NCI-H82 treated with DMSO at 0.1 percent for 48 hours (cell line): ENCODE measurements around the gene CDIP1.

Source experiments
- DNase-seq: peaks from one replicate; lab custom pipeline; 2025; ENCODE audit not compliant: unreplicated experiment; lab: John Stamatoyannopoulos, UW

Gene CDIP1

DNA sequence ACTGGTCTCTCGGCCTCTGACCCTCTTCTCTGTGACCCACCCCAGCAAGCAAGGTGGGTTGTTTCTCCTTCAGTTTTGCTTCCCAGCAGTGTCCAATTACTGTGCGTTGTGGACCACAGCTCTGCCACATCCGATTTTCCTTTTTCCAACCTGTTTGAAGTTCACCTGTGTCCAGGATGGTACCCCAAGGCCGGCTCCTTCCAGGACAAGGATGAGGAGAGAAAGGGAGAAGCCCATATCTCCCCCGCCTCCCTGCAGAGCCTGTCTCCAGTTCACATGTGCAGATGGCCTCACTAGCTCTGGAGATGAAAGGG, 77.7 kb downstream of the CDIP1 start:
- DNase-seq, result no peak
